Measurements from ENCODE around the gene DOLK.

Gene DOLK

GRCh38 chr9:128895556-128895955 is 51.8 kb downstream of the DOLK start:
- TF ChIP-seq ZFX (IDR thresholded peaks at IDR 0.05; ENCODE audit: borderline replicate concordance) (no peak), CTCF (IDR thresholded peaks at IDR 0.05) (no peak)
- peak overlapping the region; percentile 93 for H3K27ac ChIP-seq

Data from 22Rv1 (cell line).